GM21390 (cell line): Measurements from ENCODE around the gene TMEM8B.
"Not testable (repeated sequence)": the region's sequence is repeated elsewhere in the genome, so short reads cannot be mapped to it uniquely, and the experiment has no call there.

Source experiments
- ATAC-seq: cut with Tn5 transposase; IDR thresholded peaks from one replicate; pipeline ENCODE4 v1.9.1; 2021; ENCODE audit not compliant: unreplicated experiment

Gene TMEM8B

GRCh38 chr9:35861161-35861897, 32.3 kb downstream of the TMEM8B start:
- ATAC-seq: no peak

GRCh38 chr9:35862328-35862727, 33.3 kb downstream of the TMEM8B start:
- no peak for ATAC-seq

- no peak for ATAC-seq
Measured at GRCh38 chr9:35863583-35863982, 34.6 kb downstream of the TMEM8B start.

- ATAC-seq: no peak
Measured at GRCh38 chr9:35864695-35865255, 35.7 kb downstream of the TMEM8B start.

- ATAC-seq: no peak
Measured at GRCh38 chr9:35867538-35867937, 38.5 kb downstream of the TMEM8B start.

- no peak for ATAC-seq
Measured at GRCh38 chr9:35868933-35869332, 39.9 kb downstream of the TMEM8B start.

- no peak for ATAC-seq
Measured at GRCh38 chr9:35869621-35870216, 40.7 kb downstream of the TMEM8B start.

- no peak for ATAC-seq
Measured at GRCh38 chr9:35870351-35870923, 41.4 kb downstream of the TMEM8B start, which contains the start of gene OR13J1. OR13J1 (minus strand) TSS chr9:35870401; CDS start chr9:35870401, 0 bp downstream.

- no peak for ATAC-seq
Measured at GRCh38 chr9:35871545-35871944, 42.5 kb downstream of the TMEM8B start.

GRCh38 chr9:35872505-35872904, 43.5 kb downstream of the TMEM8B start:
- ATAC-seq: no peak

GRCh38 chr9:35882263-35882848, 53.3 kb downstream of the TMEM8B start:
- ATAC-seq: no peak

GRCh38 chr9:35882996-35883395, 54.0 kb downstream of the TMEM8B start:
- ATAC-seq: no peak

GRCh38 chr9:35884908-35885307, 55.9 kb downstream of the TMEM8B start:
- ATAC-seq: not testable (repeated sequence)

- ATAC-seq: no peak
Measured at GRCh38 chr9:35891646-35892045, 62.6 kb downstream of the TMEM8B start.

- no peak for ATAC-seq
Measured at GRCh38 chr9:35892051-35892450, 63.0 kb downstream of the TMEM8B start.

- no peak for ATAC-seq
Measured at GRCh38 chr9:35896570-35896969, 67.5 kb downstream of the TMEM8B start.

- not testable (repeated sequence) for ATAC-seq
Measured at GRCh38 chr9:35897376-35898099, 68.5 kb downstream of the TMEM8B start.

GRCh38 chr9:35898337-35898736, 69.3 kb downstream of the TMEM8B start:
- no peak for ATAC-seq

GRCh38 chr9:35899021-35899420, 70.0 kb downstream of the TMEM8B start:
- no peak for ATAC-seq

GRCh38 chr9:35903049-35903448, 74.0 kb downstream of the TMEM8B start:
- ATAC-seq: no peak

- ATAC-seq: no peak
Measured at GRCh38 chr9:35904338-35904737, 75.3 kb downstream of the TMEM8B start.
